NK-92 treated with Interleukin-12 subunit alpha and Interleukin-12 subunit beta, amount 100 ng/mL, for 24 hours (cell line): ENCODE measurements around the gene E4F1.

Experiments
- DNase-seq: peaks from one replicate; lab custom pipeline; 2025; lab: John Stamatoyannopoulos, UW

Gene E4F1, protein sequence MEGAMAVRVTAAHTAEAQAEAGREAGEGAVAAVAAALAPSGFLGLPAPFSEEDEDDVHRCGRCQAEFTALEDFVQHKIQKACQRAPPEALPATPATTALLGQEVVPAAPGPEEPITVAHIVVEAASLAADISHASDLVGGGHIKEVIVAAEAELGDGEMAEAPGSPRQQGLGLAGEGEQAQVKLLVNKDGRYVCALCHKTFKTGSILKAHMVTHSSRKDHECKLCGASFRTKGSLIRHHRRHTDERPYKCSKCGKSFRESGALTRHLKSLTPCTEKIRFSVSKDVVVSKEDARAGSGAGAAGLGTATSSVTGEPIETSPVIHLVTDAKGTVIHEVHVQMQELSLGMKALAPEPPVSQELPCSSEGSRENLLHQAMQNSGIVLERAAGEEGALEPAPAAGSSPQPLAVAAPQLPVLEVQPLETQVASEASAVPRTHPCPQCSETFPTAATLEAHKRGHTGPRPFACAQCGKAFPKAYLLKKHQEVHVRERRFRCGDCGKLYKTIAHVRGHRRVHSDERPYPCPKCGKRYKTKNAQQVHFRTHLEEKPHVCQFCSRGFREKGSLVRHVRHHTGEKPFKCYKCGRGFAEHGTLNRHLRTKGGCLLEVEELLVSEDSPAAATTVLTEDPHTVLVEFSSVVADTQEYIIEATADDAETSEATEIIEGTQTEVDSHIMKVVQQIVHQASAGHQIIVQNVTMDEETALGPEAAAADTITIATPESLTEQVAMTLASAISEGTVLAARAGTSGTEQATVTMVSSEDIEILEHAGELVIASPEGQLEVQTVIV

GRCh38 chr16:2223221-2223941, at the start of gene E4F1:
TSS of gene E4F1 (plus strand) at chr16:2223591. CDS start at chr16:2223614, 23 bp downstream.
- DNase-seq = peak; percentile 100

- DNase-seq = no peak
Observed at GRCh38 chr16:2173916-2174315, 49.5 kb upstream of the E4F1 start.

DNA sequence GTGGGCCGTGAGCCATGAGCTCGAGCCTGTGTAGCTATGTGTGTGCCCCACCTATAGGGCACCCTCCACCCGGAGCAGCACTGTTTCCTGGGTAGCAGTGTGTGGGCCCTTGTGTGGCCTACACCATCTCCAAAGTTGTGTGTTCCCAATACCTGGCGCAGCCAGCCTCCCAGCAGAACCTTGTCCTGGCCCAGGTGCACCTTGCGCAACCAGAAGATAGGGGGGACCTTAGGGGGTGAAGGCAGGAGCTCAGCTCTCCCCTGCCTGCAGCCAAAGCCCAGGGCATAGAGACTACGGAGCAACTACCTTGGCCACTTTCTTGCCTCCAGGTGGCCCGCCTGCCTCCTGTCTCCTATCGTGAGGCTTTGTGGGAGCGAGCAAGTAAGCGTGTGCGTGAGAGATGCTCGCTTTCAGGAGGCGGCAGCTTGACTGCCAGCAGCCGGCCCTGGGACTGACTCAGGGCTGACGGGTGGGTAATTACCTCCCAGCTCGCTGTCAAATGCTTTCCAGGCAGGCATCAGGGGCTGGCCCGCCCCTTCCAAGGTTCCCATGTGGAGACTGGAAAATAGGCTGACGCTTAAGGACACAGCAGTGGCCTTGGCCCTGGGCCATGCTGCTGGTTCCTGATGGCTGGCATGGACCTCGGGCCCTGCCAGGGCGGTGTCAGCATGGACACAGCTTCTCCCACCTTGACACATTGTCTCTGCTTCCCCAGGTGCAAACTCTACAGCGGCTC, 48.8 kb upstream of the E4F1 start:
- DNase-seq = no peak

DNA sequence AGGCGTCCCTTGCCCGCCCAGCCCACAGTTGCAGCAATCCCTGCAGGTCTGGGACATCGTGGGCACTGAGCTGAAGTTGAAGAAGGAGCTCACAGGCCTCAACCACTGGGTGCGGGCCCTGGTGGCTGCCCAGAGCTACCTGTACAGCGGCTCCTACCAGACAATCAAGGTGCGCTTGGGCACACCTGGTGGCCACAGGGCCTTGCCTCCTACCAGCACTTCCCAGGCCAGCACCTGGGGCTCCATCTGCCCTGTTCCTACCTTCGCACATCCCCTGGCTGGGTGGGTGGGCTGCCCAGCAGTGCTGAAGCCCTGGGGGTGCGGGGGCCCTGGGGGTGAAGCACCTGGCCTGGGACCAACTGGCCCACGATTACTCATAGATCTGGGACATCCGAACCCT, 47.9 kb upstream of the E4F1 start:
- no peak for DNase-seq

GRCh38 chr16:2176047-2176446, 47.3 kb upstream of the E4F1 start:
- DNase-seq = no peak

GRCh38 chr16:2177101-2177500, 46.3 kb upstream of the E4F1 start:
- DNase-seq = no peak

DNA sequence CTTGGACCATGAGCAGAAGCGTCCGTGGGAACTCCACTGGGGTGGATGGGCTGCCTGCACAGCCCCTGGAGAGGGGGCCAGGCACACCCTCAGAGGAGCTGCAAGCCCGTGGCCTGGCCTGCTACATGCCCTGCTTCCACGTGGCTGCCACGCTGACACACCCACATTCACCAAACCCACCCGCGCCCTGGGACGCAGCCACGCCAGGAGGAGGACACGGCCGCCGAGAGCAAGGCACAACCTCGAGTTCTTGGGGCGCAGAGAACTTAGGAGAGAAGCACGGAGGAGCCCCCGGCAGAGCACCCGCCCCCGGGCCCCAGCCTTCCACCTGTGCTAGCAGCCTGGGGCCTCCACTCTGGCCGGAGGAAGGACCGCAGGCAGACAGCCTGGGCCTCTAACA, 45.8 kb upstream of the E4F1 start:
- DNase-seq = no peak

DNA sequence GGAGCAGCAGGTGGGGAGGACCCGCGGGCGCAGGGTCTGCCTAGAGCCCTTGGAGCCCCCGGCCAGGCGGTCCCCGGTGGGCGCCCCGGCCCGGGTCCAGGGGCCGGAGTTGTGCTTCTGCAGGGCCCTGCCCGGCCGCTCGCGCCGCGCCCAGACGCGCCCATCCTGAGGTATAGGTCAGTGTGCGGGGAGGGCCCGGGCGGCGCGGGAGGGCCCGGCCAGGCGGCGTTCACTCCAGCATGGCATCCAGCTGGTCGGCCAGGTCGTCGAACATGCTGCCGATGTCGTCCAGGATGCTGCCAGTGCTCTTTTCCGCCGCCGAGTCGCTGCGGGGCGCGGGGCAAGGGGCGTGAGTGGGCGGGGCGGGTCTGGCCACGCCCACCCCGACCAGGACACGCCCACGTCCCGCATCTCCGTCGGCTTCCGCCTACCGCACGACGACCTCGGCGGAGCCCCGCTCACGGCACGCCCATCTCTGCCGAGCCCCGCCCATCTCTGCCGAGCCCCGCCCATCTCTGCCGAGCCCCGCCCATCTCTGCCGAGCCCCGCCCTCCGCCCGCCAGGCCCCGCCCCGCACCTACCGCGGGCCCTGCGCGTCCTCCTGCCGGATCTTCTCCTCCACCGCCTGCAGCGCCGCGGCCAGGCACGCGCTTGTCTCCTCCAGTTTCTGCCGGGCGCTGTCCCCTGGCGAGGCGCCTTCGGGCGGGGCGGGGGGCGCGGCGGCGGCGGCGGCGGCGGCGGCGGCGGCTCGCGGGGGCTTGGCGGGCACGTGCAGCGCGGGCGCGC, 44.9 kb upstream of the E4F1 start:
- no peak for DNase-seq

DNA sequence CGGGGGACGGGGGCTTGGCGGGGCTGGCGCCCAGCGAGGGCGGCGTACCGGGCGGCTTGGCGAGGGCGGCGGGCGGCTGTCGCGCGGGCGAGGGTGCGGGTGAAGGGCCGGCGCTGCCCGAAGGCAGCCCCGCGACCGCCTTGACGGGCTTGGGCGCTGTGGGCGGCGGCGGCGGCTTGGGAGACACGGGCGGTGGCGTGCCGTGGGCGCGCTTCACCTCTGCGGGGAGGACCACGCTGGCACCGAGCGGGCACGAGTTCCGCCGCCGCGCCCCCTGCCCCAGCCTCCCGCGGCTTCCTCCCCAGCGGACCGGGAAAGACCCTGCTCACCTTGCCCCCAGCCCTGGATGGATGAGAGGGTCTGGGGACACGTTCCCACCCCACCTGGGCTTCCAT, 44.3 kb upstream of the E4F1 start:
- DNase-seq = no peak

- DNase-seq = no peak
Observed at GRCh38 chr16:2179576-2179975, 43.8 kb upstream of the E4F1 start.

- DNase-seq = no peak
Observed at GRCh38 chr16:2180461-2180860, 42.9 kb upstream of the E4F1 start.

GRCh38 chr16:2180962-2181923, 42.1 kb upstream of the E4F1 start:
- no peak for DNase-seq

DNA sequence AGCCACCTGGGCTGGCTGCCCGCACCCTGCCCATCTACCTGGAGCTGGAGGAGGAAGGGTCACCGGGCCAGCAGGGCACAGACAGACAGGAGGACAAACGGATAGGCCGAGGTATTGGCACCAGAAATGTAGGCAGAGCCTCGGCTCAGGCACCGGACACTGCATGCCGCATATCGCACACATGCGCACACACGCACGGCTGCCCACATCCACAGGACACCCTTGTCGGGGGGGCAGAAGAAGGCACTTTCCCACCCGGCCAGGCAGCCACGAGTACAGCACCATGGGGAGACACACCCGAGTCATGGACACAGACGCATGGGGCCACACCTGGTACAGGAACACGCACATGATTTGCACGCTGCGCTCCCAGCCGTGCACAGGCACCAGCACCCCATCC, 41.4 kb upstream of the E4F1 start:
- DNase-seq = no peak

DNA sequence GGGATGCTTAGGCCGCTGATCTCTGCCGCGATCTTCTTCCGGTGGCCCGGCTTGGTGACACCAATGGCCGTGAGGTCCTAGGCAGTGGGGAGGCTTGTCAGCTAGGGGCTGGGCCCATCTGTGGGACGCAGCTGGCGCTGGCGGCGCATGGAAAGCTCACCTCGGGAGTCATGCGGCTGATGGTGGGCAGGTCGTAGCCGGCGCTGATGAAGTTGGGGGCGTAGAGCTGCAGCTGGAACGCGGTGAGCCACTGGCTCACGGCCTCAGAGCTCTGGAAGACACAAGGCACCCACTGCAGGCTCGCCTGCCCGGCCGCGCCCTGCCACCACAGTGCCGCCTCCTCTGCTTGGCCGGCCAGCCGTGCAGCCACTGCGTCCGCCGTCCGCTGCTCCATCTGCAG, 39.7 kb upstream of the E4F1 start:
- DNase-seq = no peak

DNA sequence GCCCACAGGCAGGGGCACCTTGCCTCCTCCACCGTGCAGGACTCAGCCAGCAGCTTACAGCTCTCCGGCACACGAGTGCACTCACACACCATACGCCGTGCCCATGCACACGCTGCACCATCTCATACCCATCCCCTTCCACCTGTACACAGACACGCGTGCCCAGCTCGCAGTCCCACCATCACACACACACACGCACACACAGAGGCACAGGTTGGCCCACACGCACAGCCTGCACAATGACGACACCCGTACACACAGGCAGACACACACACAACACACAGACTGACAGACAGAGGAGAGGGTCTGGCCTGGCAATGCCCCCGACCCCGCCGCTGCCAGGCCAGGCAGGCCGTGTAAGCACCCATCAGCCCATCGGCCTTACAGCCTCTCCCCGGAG, 39.0 kb upstream of the E4F1 start:
- DNase-seq = no peak

- DNase-seq = no peak
Observed at GRCh38 chr16:2184962-2185361, 38.4 kb upstream of the E4F1 start.

DNA sequence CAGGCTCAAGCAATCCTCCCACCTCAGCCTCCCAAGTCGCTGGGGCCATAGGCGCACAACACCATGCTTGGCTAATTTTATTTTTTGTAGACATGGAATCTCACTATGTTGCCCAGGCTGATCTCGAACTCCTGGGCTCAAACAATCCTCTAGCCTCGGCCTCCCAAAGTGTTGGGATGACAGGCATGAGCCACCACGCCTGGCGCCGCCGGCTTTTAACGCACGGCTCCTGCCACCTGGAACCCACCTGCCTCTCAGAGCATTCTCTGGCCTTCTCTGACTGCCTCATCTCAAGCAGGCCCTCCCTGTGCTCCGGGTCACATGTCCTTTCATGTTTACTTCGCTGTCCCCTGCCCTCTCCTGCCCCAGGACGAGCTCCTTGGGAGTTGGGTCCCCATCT, 37.3 kb upstream of the E4F1 start:
- DNase-seq = no peak

GRCh38 chr16:2186505-2186904, 36.9 kb upstream of the E4F1 start:
- no peak for DNase-seq

DNA sequence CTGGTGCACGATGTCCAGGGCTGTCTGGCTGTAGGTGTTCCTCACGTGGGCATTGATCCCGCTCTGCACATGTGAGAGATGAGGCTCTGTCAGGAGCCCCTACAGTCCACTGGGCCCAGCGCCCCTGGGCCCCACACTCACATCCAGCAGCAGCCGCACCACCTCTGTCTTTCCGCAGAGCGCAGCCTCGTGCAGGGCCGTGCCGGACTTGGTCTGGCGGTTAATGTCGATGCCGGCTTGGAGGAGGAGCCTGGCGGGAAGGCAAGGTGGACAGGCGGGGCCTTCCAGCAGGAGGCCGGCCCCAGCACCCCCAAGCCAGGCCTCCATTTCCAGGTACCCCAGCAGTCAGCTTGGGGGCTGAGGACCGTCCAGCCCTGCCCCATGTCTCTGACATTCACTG, 36.2 kb upstream of the E4F1 start:
- DNase-seq = no peak

- DNase-seq = no peak
Observed at GRCh38 chr16:2188395-2188794, 35.0 kb upstream of the E4F1 start.
